Measurements from ENCODE around the gene CNDP2.

Gene CNDP2

GRCh38 chr18:74495581-74496507 is at the start of gene CNDP2:
Gene CNDP2, plus strand, starts transcription at chr18:74496363. Its CDS starts 3,611 bp downstream, at chr18:74499974.
- DNase-seq = peak; percentile 97 to 100

GRCh38 chr18:74446631-74447403 is 49.3 kb upstream of the CNDP2 start:
- no peak for DNase-seq

GRCh38 chr18:74447404-74448152 is 48.6 kb upstream of the CNDP2 start:
- DNase-seq = no peak

GRCh38 chr18:74450626-74451025 is 45.5 kb upstream of the CNDP2 start:
- no peak for DNase-seq

- DNase-seq = no peak
Observed at GRCh38 chr18:74451148-74451547, 45.0 kb upstream of the CNDP2 start.

- DNase-seq = no peak
Observed at GRCh38 chr18:74453016-74453566, 43.1 kb upstream of the CNDP2 start.

- DNase-seq = no peak
Observed at GRCh38 chr18:74453642-74454198, 42.4 kb upstream of the CNDP2 start.

- DNase-seq = no peak
Observed at GRCh38 chr18:74454279-74454751, 41.8 kb upstream of the CNDP2 start.

- DNase-seq = no peak
Observed at GRCh38 chr18:74455386-74455785, 40.8 kb upstream of the CNDP2 start.

GRCh38 chr18:74456017-74456348 is 40.2 kb upstream of the CNDP2 start:
- no peak for DNase-seq

- peak in 1 of 2 experiments; percentile 18 for DNase-seq
Observed at GRCh38 chr18:74456349-74457042, 39.7 kb upstream of the CNDP2 start.

GRCh38 chr18:74457043-74457724 is 39.0 kb upstream of the CNDP2 start, which contains the start of gene DIPK1C:
Gene DIPK1C, minus strand, starts transcription at chr18:74457308. Its CDS starts 49 bp downstream, at chr18:74457259.
- peak in 1 of 2 experiments; percentile 46 for DNase-seq

- DNase-seq = peak in 1 of 2 experiments; percentile 40
Observed at GRCh38 chr18:74457725-74458421, 38.3 kb upstream of the CNDP2 start.

GRCh38 chr18:74459889-74460288 is 36.3 kb upstream of the CNDP2 start:
- no peak for DNase-seq

GRCh38 chr18:74460825-74461224 is 35.3 kb upstream of the CNDP2 start:
- DNase-seq = no peak

- DNase-seq = no peak
Observed at GRCh38 chr18:74463254-74463653, 32.9 kb upstream of the CNDP2 start.

- DNase-seq = no peak
Observed at GRCh38 chr18:74463983-74464382, 32.2 kb upstream of the CNDP2 start.

GRCh38 chr18:74465775-74466174 is 30.4 kb upstream of the CNDP2 start:
- DNase-seq = no peak

- peak in 1 of 2 experiments; percentile 8 for DNase-seq
Observed at GRCh38 chr18:74468547-74469061, 27.6 kb upstream of the CNDP2 start.

GRCh38 chr18:74472312-74472711 is 23.9 kb upstream of the CNDP2 start:
- no peak for DNase-seq
